Liver (tissue), 9 donors: ENCODE measurements around the gene ETV3L. TPM values are rescaled to one million over a fixed set of nuclear protein-coding genes. Genes with fewer than 3 reads are reported as not detected.
A peak's percentile ranks its signal among the peaks of the same experiment; 100 is the strongest.

Experiments used
- DNase-seq: peaks from one replicate; pipeline ENCODE4 v3.0.0-alpha.2; 2017; ENCODE audit warnings: low spot score
- H3K27ac ChIP-seq, 2 donors: one replicate each; pipeline ENCODE4 v1.7.0; 2013; ENCODE audit warnings: inconsistent platforms in 2 of 2, low read length in 2 of 2, control low read depth in 1 of 2, low read depth in 1 of 2, mild to moderate bottlenecking in 1 of 2
- H3K27me3 ChIP-seq, 4 donors: one replicate each; pipeline versions ENCODE4 v1.6.1 to v1.7.0; 2013; ENCODE audit warnings: low read length in 3 of 4, inconsistent platforms in 1 of 4, mild to moderate bottlenecking in 1 of 4, moderate library complexity in 1 of 4; ENCODE audit not compliant: control insufficient read depth in 4 of 4, insufficient read depth in 4 of 4
- H3K36me3 ChIP-seq, 4 donors: one replicate each; pipeline versions ENCODE4 v1.6.1 to v1.7.0; 2013; ENCODE audit warnings: low read length in 3 of 4, mild to moderate bottlenecking in 3 of 4, low read depth in 1 of 4, moderate library complexity in 1 of 4; ENCODE audit not compliant: control insufficient read depth in 4 of 4, insufficient read depth in 3 of 4
- H3K4me1 ChIP-seq, 4 donors: one replicate each; pipeline versions ENCODE4 v1.6.1 to v1.7.0; 2013; ENCODE audit warnings: low read length in 3 of 4, mild to moderate bottlenecking in 3 of 4, moderate library complexity in 1 of 4; ENCODE audit not compliant: control insufficient read depth in 4 of 4, insufficient read depth in 4 of 4
- H3K4me3 ChIP-seq, 3 donors: one replicate each; pipeline versions ENCODE4 v1.6.1 to v1.7.0; 2013; ENCODE audit warnings: low read length in 3 of 3, control low read depth in 1 of 3, low read depth in 1 of 3, mild to moderate bottlenecking in 1 of 3
- H3K9ac ChIP-seq, 2 donors: one replicate each; pipeline ENCODE4 v1.7.0; 2013; ENCODE audit warnings: low read length in 2 of 2, mild to moderate bottlenecking in 2 of 2, moderate library complexity in 2 of 2, control low read depth in 1 of 2, low read depth in 1 of 2
- H3K9me3 ChIP-seq, 4 donors: one replicate each; pipeline versions ENCODE4 v1.6.1 to v1.7.0; 2013; ENCODE audit warnings: low read length in 3 of 4; ENCODE audit not compliant: control insufficient read depth in 4 of 4
- GABPA ChIP-seq, 2 donors: IDR thresholded peaks in 1 of 2; conservative IDR thresholded peaks in 1 of 2; 2 replicates each; pipeline ENCODE4 v1.6.1; 2016; ENCODE audit warnings: antibody characterized with exemption in 2 of 2, mild to moderate bottlenecking in 1 of 2, moderate library complexity in 1 of 2
- HNF4A ChIP-seq, 2 donors: conservative IDR thresholded peaks; 2 replicates each; pipeline ENCODE4 v1.6.1; 2016; ENCODE audit warnings: antibody characterized with exemption in 2 of 2, mild to moderate bottlenecking in 2 of 2
- JUND ChIP-seq, 2 donors: IDR thresholded peaks; 2 replicates each; pipeline ENCODE4 v1.6.1; 2016; ENCODE audit warnings: antibody characterized with exemption in 2 of 2
- NR2F2 ChIP-seq: IDR thresholded peaks from 2 replicates; pipeline ENCODE4 v1.6.1; 2016; ENCODE audit warnings: antibody characterized with exemption
- REST ChIP-seq: IDR thresholded peaks from 2 replicates; pipeline ENCODE4 v1.6.1; 2016; ENCODE audit warnings: antibody characterized with exemption, mild to moderate bottlenecking
- YY1 ChIP-seq: IDR thresholded peaks from 2 replicates; pipeline ENCODE4 v1.6.1; 2016; ENCODE audit warnings: antibody characterized with exemption, mild to moderate bottlenecking
- ZBTB33 ChIP-seq: IDR thresholded peaks from 2 replicates; pipeline ENCODE4 v1.6.1; 2016; ENCODE audit warnings: antibody characterized with exemption
- WGBS: extraction: QIAGEN DNeasy Blood & Tissue Kit; methylation state at CpG from one replicate; pipeline ENCODE4 v1.1.7; 2013; 5-methylcytosine and 5-hydroxymethylcytosine counted together
- polyA plus RNA-seq, 2 donors: library from polyadenylated mRNA; stranded (reverse) in 1 of 2; unstranded in 1 of 2; fragments of 200-250 nt in 1 of 2; fragments of >200 nt in 1 of 2; fragmentation: Nextera tagmentation in 1 of 2; extraction: Ambion mirVana in 1 of 2; gene quantifications; one replicate each; pipeline versions ENCODE4 v1.2.1 to v1.2.3, GENCODE V29; 2013 to 2015
- total RNA-seq, 2 donors: library from RNA; depleted of rRNA; stranded (reverse); fragments of >200 nt; gene quantifications; one replicate each; pipeline ENCODE4 v1.2.3, GENCODE V29; 2014
- donor health status: healthy.
- donor health status: healthy.
- donor health status: healthy.
- donor health status: healthy.
- donor health status: healthy.

ETV3L gene
- total and polyA plus RNA-seq, 4 donors, result not detected

- DNase-seq, result no peak
- H3K9ac ChIP-seq, result no peak overlapping the region
- WGBS, result 81% methylated on average over 4 of the region's 4 CpGs
- H3K36me3 ChIP-seq, result no peaks in the 10 kb centered on the region
- H3K4me3 ChIP-seq, result no peak overlapping the region
- TF ChIP-seq ZBTB33, result no peak
- TF ChIP-seq GABPA (IDR thresholded peaks at IDR 0.05 in 1 of 2, conservative IDR thresholded peaks at IDR 0.05 in 1 of 2), result no peak
- TF ChIP-seq HNF4A (conservative IDR thresholded peaks at IDR 0.05), result no peak
- H3K4me1 ChIP-seq, result peaks cover 0 to 2% (median 0%) of the 10 kb centered on the region in 4 donors
- no peak overlapping the region for H3K27ac ChIP-seq
- no peaks in the 10 kb centered on the region for H3K9me3 ChIP-seq
- no peaks in the 10 kb centered on the region for H3K27me3 ChIP-seq
These were observed 4.5 kb downstream of the ETV3L start for GRCh38 chr1:157095091-157095490.

- TF ChIP-seq GABPA (IDR thresholded peaks at IDR 0.05 in 1 of 2, conservative IDR thresholded peaks at IDR 0.05 in 1 of 2), result no peak
- TF ChIP-seq NR2F2, result peak; percentile 33
- no peak for TF ChIP-seq REST
- no peak for TF ChIP-seq YY1
- no peak overlapping the region for H3K27ac ChIP-seq
- no peak overlapping the region for H3K9ac ChIP-seq
- H3K36me3 ChIP-seq, result no peaks in the 10 kb centered on the region
- no peaks in the 10 kb centered on the region for H3K27me3 ChIP-seq
- 76% methylated on average over 8 of the region's 8 CpGs for WGBS
- DNase-seq, result no peak
- no peak overlapping the region for H3K4me3 ChIP-seq
- H3K4me1 ChIP-seq, result peaks cover 0 to 11% (median 8%) of the 10 kb centered on the region in 4 donors
- H3K9me3 ChIP-seq, result no peaks in the 10 kb centered on the region
These were observed 6.8 kb downstream of the ETV3L start for GRCh38 chr1:157092831-157093230.

- no peak for DNase-seq
- Histone ChIP-seq H3K4me3 (no peak overlapping the region), H3K36me3 (no peaks in the 10 kb centered on the region), H3K9ac (no peak overlapping the region), H3K27me3 (no peaks in the 10 kb centered on the region), H3K9me3 (no peaks in the 10 kb centered on the region), H3K27ac (no peak overlapping the region), H3K4me1 (peaks cover 0 to 11% (median 8%) of the 10 kb centered on the region in 4 donors)
- 87% methylated on average over 4 of the region's 4 CpGs for WGBS
- TF ChIP-seq YY1 (no peak), JUND (IDR thresholded peaks at IDR 0.05) (no peak)
These were observed 7.8 kb downstream of the ETV3L start for GRCh38 chr1:157091668-157092273.
